HCT116 (cell line): ENCODE results near the gene PRKAG3. TPM values are rescaled to one million over a fixed set of nuclear protein-coding genes. Genes with fewer than 3 reads are reported as not detected.

ENCODE experiments used
- ATAC-seq: fragments of 200-7000 bp; cut with Tn5 transposase; 2 replicates; pipeline ENCODE4 v1.9.1; 2020; ENCODE audit warnings: mild to moderate bottlenecking, moderate library complexity
- BruUV-seq: library from RNA; stranded (reverse); fragments of 400-500 nt; replicated peaks from 2 replicates; lab custom pipeline; 2021; lab: Mats Ljungman, UMichigan
- CTCF ChIA-PET: fragments of 300-600 bp; sonication (Branson Sonifier 250); formaldehyde crosslinking; loops from one replicate; lab custom pipeline; 2021; ENCODE audit warnings: antibody characterized with exemption; lab: Charles Lee
- POLR2A ChIA-PET: fragments of 300-600, 350-600 bp; sonication (Branson Sonifier 250); formaldehyde crosslinking; loops from one replicate; lab custom pipeline; 2021; ENCODE audit warnings: antibody characterized with exemption; lab: Charles Lee
- RAD21 ChIA-PET, 2 experiments: fragments of 300-600 bp; sonication (Branson Sonifier 250); formaldehyde crosslinking; loops; one replicate each; lab custom pipeline; 2023; ENCODE audit warnings: low total read pairs in 2 of 2; ENCODE audit not compliant: uncharacterized antibody in 2 of 2, unreplicated experiment in 2 of 2, low non-redundant PET in 1 of 2; lab: Charles Lee
- DNase-seq: peaks from one replicate; pipeline ENCODE4 v3.0.0-alpha.2; 2010; ENCODE audit warnings: low read depth, low spot score
- H2AFZ ChIP-seq: fragments of 200-600 bp; shearing (Covaris generic), sonication (generic); 2 replicates; pipeline ENCODE4 v1.6.1; 2017; ENCODE audit warnings: low read depth, mixed run types, mixed read lengths, antibody characterized with exemption, low read length; ENCODE audit not compliant: poor library complexity, severe bottlenecking
- H3K27ac ChIP-seq: 2 replicates; pipeline ENCODE4 v1.5.1; 2012; ENCODE audit warnings: low read depth, low read length
- H3K27me3 ChIP-seq: fragments of 200-600 bp; sonication (generic); 2 replicates; pipeline ENCODE4 v1.6.1; 2016; ENCODE audit warnings: mixed run types, low read length, mixed read lengths; ENCODE audit not compliant: insufficient read depth
- H3K36me3 ChIP-seq, 2 experiments: fragments of 200-500 bp in 1 of 2; fragments of 200-600 bp in 1 of 2; sonication (Bioruptor generic) in 1 of 2; sonication (generic) in 1 of 2; 2 replicates each; pipeline versions ENCODE4 v1.5.1 to v1.6.1; 2014 to 2016; ENCODE audit warnings: low read length in 2 of 2, inconsistent platforms in 1 of 2, mixed read lengths in 1 of 2, mixed run types in 1 of 2; ENCODE audit not compliant: insufficient read depth in 2 of 2, control insufficient read depth in 1 of 2
- H3K4me1 ChIP-seq, 2 experiments: fragments of 200-600 bp in 1 of 2; sonication (generic) in 1 of 2; 2 replicates each; pipeline versions ENCODE4 v1.5.1 to v1.6.1; 2012 to 2017; ENCODE audit warnings: low read length in 2 of 2, inconsistent platforms in 1 of 2, mild to moderate bottlenecking in 1 of 2, mixed read lengths in 1 of 2, mixed run types in 1 of 2, moderate library complexity in 1 of 2; ENCODE audit not compliant: insufficient read depth in 2 of 2, control insufficient read depth in 1 of 2
- H3K4me2 ChIP-seq: fragments of 200-600 bp; sonication (generic); 2 replicates; pipeline ENCODE4 v1.6.1; 2017; ENCODE audit warnings: mixed run types, low read length, mixed read lengths
- H3K4me3 ChIP-seq, 2 experiments: fragments of 200-600 bp in 1 of 2; sonication (generic) in 1 of 2; replicated peaks in 1 of 2; 2 replicates each; pipeline ENCODE4 v1.5.1; 2011 to 2016; ENCODE audit warnings: low read length in 2 of 2, control low read depth in 1 of 2, low read depth in 1 of 2, mild to moderate bottlenecking in 1 of 2, mixed read lengths in 1 of 2, mixed run types in 1 of 2
- H3K79me2 ChIP-seq: fragments of 200-600 bp; sonication (generic); 2 replicates; pipeline ENCODE4 v1.6.1; 2017; ENCODE audit warnings: mild to moderate bottlenecking, mixed run types, low read length, moderate library complexity, mixed read lengths; ENCODE audit not compliant: insufficient read depth
- H3K9ac ChIP-seq: fragments of 200-600 bp; sonication (generic); 2 replicates; pipeline ENCODE4 v1.6.1; 2016; ENCODE audit warnings: low read length, mixed read lengths
- H3K9me2 ChIP-seq: fragments of 200-600 bp; sonication (generic), shearing (Covaris generic); 2 replicates; pipeline ENCODE4 v1.6.1; 2017; ENCODE audit warnings: mixed run types, mild to moderate bottlenecking, moderate library complexity; ENCODE audit not compliant: insufficient read depth
- H3K9me3 ChIP-seq, 2 experiments: fragments of 200-500 bp in 1 of 2; fragments of 200-600 bp in 1 of 2; sonication (Bioruptor generic) in 1 of 2; sonication (generic) in 1 of 2; 2 replicates each; pipeline ENCODE4 v1.6.1; 2014 to 2017; ENCODE audit warnings: low read length in 2 of 2, mixed read lengths in 2 of 2, inconsistent platforms in 1 of 2, low read depth in 1 of 2, mild to moderate bottlenecking in 1 of 2, mixed run types in 1 of 2, moderate library complexity in 1 of 2; ENCODE audit not compliant: control insufficient read depth in 1 of 2, insufficient read depth in 1 of 2
- H4K20me1 ChIP-seq: fragments of 200-600 bp; sonication (generic), shearing (Covaris generic); 2 replicates; pipeline ENCODE4 v1.6.1; 2017; ENCODE audit warnings: mixed run types, mild to moderate bottlenecking, moderate library complexity; ENCODE audit not compliant: insufficient read depth
- CEBPB ChIP-seq: IDR thresholded peaks from 2 replicates; pipeline ENCODE4 v1.6.1; 2012; ENCODE audit warnings: low read depth
- CTCF ChIP-seq, 3 experiments: fragments of 200-600 bp in 1 of 3; sonication (generic) in 1 of 3; IDR thresholded peaks in 2 of 3; conservative IDR thresholded peaks in 1 of 3; 2 replicates each; pipeline ENCODE4 v1.5.1; 2012 to 2017; ENCODE audit warnings: low read depth in 2 of 3, low read length in 2 of 3, antibody characterized with exemption in 1 of 3, borderline replicate concordance in 1 of 3, control low read depth in 1 of 3, mild to moderate bottlenecking in 1 of 3, mixed read lengths in 1 of 3, mixed run types in 1 of 3, moderate library complexity in 1 of 3; ENCODE audit not compliant: insufficient read depth in 1 of 3
- EZH2 ChIP-seq: fragments of 200-600 bp; sonication (generic); IDR thresholded peaks from 2 replicates; pipeline ENCODE4 v1.6.1; 2017; ENCODE audit warnings: antibody characterized with exemption, mixed run types
- EZH2phosphoT487 ChIP-seq: fragments of 200-600 bp; IDR thresholded peaks from 2 replicates; pipeline ENCODE4 v1.6.1; 2018; ENCODE audit warnings: antibody characterized with exemption, borderline replicate concordance
- JUND ChIP-seq: IDR thresholded peaks from 2 replicates; pipeline ENCODE4 v1.6.1; 2012
- POLR2A ChIP-seq: IDR thresholded peaks from 2 replicates; pipeline ENCODE4 v1.7.0; 2011; ENCODE audit warnings: borderline replicate concordance; ENCODE audit not compliant: insufficient read depth, insufficient read length; ENCODE audit errors: extremely low read depth
- RAD21 ChIP-seq: IDR thresholded peaks from 2 replicates; pipeline ENCODE4 v1.6.1; 2012; ENCODE audit warnings: low read depth, mild to moderate bottlenecking
- REST ChIP-seq: IDR thresholded peaks from 2 replicates; pipeline ENCODE4 v1.6.1; 2012; ENCODE audit warnings: low read depth
- SIN3A ChIP-seq: IDR thresholded peaks from 2 replicates; pipeline ENCODE4 v1.6.1; 2012; ENCODE audit warnings: low read depth
- SP1 ChIP-seq: IDR thresholded peaks from 2 replicates; pipeline ENCODE4 v1.6.1; 2012; ENCODE audit warnings: low read depth
- SRF ChIP-seq: IDR thresholded peaks from 2 replicates; pipeline ENCODE4 v1.6.1; 2012; ENCODE audit warnings: low read depth
- TCF7L2 ChIP-seq: IDR thresholded peaks from 2 replicates; pipeline ENCODE4 v1.7.0; 2011; ENCODE audit warnings: borderline replicate concordance, inconsistent platforms; ENCODE audit not compliant: insufficient read depth, insufficient read length; ENCODE audit errors: extremely low read depth
- ZBTB33 ChIP-seq: IDR thresholded peaks from 2 replicates; pipeline ENCODE4 v1.6.1; 2011; ENCODE audit warnings: mild to moderate bottlenecking, low read length, moderate library complexity; ENCODE audit not compliant: insufficient replicate concordance; ENCODE audit errors: extremely low read depth
- ZFX ChIP-seq: fragments of 450-650 bp; IDR thresholded peaks from 2 replicates; pipeline ENCODE4 v1.6.1; 2017
- intact Hi-C: fragments of 100-400 bp; cut with micrococcal nuclease; formaldehyde crosslinking; loops from 2 replicates; pipeline ENCODE4 v1.10.0; 2022
- total RNA-seq: library from RNA; stranded (reverse); gene quantifications from one replicate; pipeline ENCODE4 v1.2.1, GENCODE V29; 2021; ENCODE audit not compliant: unreplicated experiment

Gene PRKAG3
- total RNA-seq, 1 experiment from 2014 or later, result not detected

DNA sequence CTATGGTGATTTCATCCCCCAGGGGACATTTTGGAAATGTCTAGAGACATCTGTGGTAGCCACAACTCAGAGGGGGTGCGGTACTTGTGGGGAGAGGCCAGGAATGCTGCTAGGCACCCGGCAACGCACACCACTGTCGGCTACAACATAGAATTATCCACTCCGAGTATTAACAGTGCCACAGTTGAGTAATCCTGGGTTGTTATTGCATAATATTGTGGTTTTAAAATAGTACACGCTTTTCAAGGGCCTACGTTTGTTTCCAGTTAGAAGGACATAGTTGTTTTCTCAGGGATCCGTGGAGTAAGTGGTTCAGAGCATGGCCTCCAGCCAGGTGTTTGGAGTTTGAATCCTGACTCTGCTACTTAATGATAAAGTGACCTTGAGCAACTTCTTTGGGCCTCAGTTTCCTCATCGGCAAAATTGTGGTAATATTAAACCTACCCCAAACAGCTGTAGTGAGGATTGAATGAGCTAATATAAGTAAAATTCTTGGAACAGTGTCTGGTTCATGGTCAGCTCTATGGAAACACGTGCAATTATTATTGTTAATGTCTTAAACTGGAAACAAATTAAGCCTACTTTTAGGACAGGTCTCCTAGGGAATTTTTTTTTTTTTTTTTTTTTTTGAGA lies 25.1 kb downstream of the PRKAG3 start:
- peak; percentile 57 for TF ChIP-seq CEBPB
- no peak for TF ChIP-seq REST
- H3K9ac ChIP-seq, result no peak overlapping the region
- H3K27ac ChIP-seq, result no peak overlapping the region
- no peaks in the 10 kb centered on the region for H3K9me3 ChIP-seq
- H2AFZ ChIP-seq, result no peak overlapping the region
- ChIA-PET RAD21 (no interaction called here), CTCF (no interaction called here), POLR2A (no interaction called here)
- H4K20me1 ChIP-seq, result no peaks in the 10 kb centered on the region
- H3K79me2 ChIP-seq, result no peaks in the 10 kb centered on the region
- H3K4me2 ChIP-seq, result no peak overlapping the region
- BruUV-seq, result no TSS peak
- no peaks in the 10 kb centered on the region for H3K27me3 ChIP-seq
- DNase-seq, result no peak
- H3K9me2 ChIP-seq, result no peaks in the 10 kb centered on the region
- H3K4me3 ChIP-seq, result no peak overlapping the region
- intact Hi-C loops, result no loop called here
- no peak for ATAC-seq
- no peaks in the 10 kb centered on the region for H3K36me3 ChIP-seq
- no peaks in the 10 kb centered on the region for H3K4me1 ChIP-seq

DNA sequence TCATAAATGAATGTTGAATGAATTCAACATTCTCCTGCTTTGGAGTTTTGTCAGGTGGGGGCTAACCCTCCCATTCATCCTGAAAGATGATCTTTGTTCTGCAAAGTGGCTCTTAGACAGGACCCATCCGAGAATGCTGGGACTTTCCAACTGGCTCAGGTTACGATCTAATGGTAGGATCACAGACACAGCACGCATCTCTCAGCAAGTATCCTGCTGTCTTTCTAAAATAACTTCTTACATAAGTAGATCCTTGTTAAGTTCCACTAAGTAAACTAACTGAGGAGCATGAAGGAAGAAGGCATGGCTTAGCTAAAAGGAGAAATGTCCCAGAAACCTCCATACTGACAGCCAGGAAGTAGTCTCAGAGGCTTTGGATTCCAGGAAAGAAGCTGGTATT lies 26.0 kb downstream of the PRKAG3 start:
- Histone ChIP-seq H3K4me2 (no peak overlapping the region), H3K36me3 (no peaks in the 10 kb centered on the region), H3K9me2 (no peaks in the 10 kb centered on the region), H3K27ac (no peak overlapping the region), H2AFZ (no peak overlapping the region), H3K4me3 (no peak overlapping the region), H3K27me3 (no peaks in the 10 kb centered on the region), H4K20me1 (no peaks in the 10 kb centered on the region), H3K4me1 (no peaks in the 10 kb centered on the region), H3K9me3 (no peaks in the 10 kb centered on the region), H3K9ac (no peak overlapping the region), H3K79me2 (no peaks in the 10 kb centered on the region)
- POLR2A ChIA-PET, result no interaction called here
- RAD21 ChIA-PET, result no interaction called here
- no TSS peak for BruUV-seq
- CTCF ChIA-PET, result no interaction called here
- DNase-seq (no peak), ATAC-seq (no peak)
- intact Hi-C loops, result no loop called here
- TF ChIP-seq RAD21, result no peak
- TF ChIP-seq SIN3A, result no peak
- no peak for TF ChIP-seq EZH2phosphoT487
- no peak for TF ChIP-seq POLR2A
- no peak for TF ChIP-seq EZH2
- TF ChIP-seq ZBTB33, result no peak
- TF ChIP-seq SRF, result no peak
- no peak for TF ChIP-seq CTCF (IDR thresholded peaks at IDR 0.05 in 2 of 3, conservative IDR thresholded peaks at IDR 0.05 in 1 of 3; ENCODE audit: borderline replicate concordance in 1 of 3, insufficient read depth in 1 of 3, low read depth in 2 of 3, low read length in 2 of 3)
- TF ChIP-seq SP1, result no peak
- no peak for TF ChIP-seq JUND
- no peak for TF ChIP-seq TCF7L2
- no peak for TF ChIP-seq ZFX
